ENCODE results near the gene TMCC2. TPM values are rescaled to one million over a fixed set of nuclear protein-coding genes. Genes with fewer than 3 reads are reported as not detected.

TMCC2 gene
- total and polyA plus RNA-seq, 2 of the 8 experiments (the other 6 are each of a cell fraction or from before 2014, with no cell fraction given) = 6.7 to 6.8 TPM

GRCh38 chr1:205261946-205262691 lies 34.4 kb downstream of the TMCC2 start (continued):
- no peak for TF ChIP-seq CTCF (IDR thresholded peaks at IDR 0.05; ENCODE audit: control extremely low read depth in 1 of 3, insufficient read depth in 1 of 3, low read depth in 1 of 3, low read length in 3 of 3)
- TF ChIP-seq SIX5 (IDR thresholded peaks at IDR 0.05; ENCODE audit: low read depth, low read length) = no peak

Data from H1 (cell line).